Stimulated activated naive CD4-positive, alpha-beta T cell (primary cell): ENCODE data around the gene TOR1B.
A peak's percentile ranks its signal among the peaks of the same experiment; 100 is the strongest.
"Not testable (repeated sequence)": the region's sequence is repeated elsewhere in the genome, so short reads cannot be mapped to it uniquely, and the experiment has no call there.

Source experiments
- DNase-seq, 6 experiments: peaks; one replicate each; lab custom pipeline; 2025; lab: John Stamatoyannopoulos, UW

TOR1B gene, protein sequence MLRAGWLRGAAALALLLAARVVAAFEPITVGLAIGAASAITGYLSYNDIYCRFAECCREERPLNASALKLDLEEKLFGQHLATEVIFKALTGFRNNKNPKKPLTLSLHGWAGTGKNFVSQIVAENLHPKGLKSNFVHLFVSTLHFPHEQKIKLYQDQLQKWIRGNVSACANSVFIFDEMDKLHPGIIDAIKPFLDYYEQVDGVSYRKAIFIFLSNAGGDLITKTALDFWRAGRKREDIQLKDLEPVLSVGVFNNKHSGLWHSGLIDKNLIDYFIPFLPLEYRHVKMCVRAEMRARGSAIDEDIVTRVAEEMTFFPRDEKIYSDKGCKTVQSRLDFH

GRCh38 chr9:129802833-129803675 is at the start of gene TOR1B:
TSS of gene TOR1B (plus strand) at chr9:129803184. CDS start at chr9:129803213, 29 bp downstream.
- DNase-seq: peak; percentile 88 to 96 (median 93)

DNA sequence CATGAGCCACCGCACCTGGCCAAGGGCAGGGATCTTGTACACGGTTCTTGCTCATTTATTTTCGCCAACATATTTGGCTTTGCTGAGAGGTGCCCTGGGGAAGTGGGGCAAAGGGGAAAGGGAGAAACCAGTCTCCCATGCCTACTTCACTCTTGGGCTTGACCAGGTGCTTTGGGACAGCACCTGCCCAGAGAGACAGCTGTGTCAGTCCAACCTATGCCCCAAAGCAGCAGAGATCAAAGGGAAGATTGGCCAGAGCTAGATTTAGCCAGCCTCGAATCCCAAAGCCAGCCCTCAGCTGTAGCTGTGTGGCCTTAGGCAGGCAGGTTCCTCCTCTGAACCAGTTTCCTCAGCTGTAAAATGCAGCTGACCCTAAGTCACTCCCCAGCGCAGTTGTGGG is 47.8 kb upstream of the TOR1B start:
- no peak for DNase-seq

DNA sequence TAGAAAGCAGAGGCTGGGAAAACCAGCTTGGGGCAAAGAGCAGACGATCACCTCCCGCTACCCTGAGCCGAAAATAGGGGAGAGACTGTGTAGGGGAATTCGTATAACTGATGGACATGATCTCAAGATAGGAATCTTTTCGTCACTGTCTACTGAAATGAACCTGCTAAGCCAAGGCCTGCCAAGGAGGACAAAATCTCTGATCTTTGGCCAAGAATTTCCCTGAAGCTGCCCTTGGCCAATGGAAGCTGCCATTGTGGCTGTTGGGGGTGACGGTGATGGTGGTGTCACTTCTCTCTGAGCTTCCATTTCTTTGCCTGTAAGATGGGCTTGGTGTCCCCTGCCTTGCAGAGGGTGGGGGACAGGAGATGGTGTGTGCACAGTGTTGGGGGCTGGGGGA is 46.8 kb upstream of the TOR1B start:
- no peak for DNase-seq

GRCh38 chr9:129757045-129757444 is 45.9 kb upstream of the TOR1B start:
- DNase-seq: no peak

GRCh38 chr9:129759319-129759718 is 43.7 kb upstream of the TOR1B start:
- DNase-seq: no peak

GRCh38 chr9:129759804-129760502 is 43.0 kb upstream of the TOR1B start:
- DNase-seq: no peak

GRCh38 chr9:129760784-129761183 is 42.2 kb upstream of the TOR1B start:
- DNase-seq: not testable (repeated sequence)

- no peak for DNase-seq
Observed at GRCh38 chr9:129761293-129761900, 41.6 kb upstream of the TOR1B start.

DNA sequence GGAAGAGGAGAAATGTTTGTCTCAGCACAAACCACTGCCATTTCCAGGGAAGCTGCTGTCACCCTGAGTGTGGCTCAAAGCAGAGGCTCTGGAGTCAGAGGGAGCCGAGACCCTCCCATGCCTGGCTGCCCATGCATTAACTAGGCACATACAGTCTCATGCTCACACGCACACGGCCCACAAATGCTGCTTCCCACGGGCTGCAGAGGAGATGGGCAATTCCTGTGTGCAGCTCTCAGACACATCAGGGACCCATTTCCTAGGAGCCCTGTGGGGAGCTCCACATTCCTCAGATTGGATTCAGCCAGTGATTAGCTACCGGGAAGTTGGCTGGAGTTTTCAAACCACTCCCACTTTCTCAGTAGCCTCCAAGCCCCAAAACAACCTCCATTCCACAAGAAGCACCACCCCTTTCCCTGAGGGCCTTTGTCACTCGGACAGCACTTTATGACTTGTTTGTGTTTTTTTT is 41.0 kb upstream of the TOR1B start:
- DNase-seq: no peak

- not testable (repeated sequence) for DNase-seq
Observed at GRCh38 chr9:129762370-129762984, 40.5 kb upstream of the TOR1B start.

GRCh38 chr9:129762985-129763926 is 39.7 kb upstream of the TOR1B start:
- no peak for DNase-seq

GRCh38 chr9:129765764-129766317 is 37.1 kb upstream of the TOR1B start:
- DNase-seq: no peak

- DNase-seq: no peak
Observed at GRCh38 chr9:129768486-129768885, 34.5 kb upstream of the TOR1B start.

DNA sequence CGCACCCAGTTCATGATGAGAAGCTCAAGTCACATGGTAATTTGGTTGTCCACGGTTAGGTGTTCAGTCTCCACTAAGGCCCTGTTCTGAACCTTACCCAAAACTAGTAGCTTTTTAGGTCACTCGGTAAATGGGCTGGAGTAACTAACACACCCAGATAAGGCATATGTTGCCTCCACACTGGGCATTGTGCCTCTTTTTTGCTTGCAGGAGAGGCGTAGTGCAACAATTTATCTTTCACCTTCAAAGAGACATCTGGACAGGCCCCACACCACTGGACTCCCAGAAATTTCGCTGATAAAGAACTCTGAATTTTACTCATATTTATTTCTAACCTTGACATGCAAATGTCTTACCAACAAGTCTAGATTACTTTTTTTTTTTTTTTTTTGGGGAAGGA is 33.3 kb upstream of the TOR1B start:
- no peak for DNase-seq

GRCh38 chr9:129770741-129771140 is 32.2 kb upstream of the TOR1B start:
- no peak for DNase-seq

DNA sequence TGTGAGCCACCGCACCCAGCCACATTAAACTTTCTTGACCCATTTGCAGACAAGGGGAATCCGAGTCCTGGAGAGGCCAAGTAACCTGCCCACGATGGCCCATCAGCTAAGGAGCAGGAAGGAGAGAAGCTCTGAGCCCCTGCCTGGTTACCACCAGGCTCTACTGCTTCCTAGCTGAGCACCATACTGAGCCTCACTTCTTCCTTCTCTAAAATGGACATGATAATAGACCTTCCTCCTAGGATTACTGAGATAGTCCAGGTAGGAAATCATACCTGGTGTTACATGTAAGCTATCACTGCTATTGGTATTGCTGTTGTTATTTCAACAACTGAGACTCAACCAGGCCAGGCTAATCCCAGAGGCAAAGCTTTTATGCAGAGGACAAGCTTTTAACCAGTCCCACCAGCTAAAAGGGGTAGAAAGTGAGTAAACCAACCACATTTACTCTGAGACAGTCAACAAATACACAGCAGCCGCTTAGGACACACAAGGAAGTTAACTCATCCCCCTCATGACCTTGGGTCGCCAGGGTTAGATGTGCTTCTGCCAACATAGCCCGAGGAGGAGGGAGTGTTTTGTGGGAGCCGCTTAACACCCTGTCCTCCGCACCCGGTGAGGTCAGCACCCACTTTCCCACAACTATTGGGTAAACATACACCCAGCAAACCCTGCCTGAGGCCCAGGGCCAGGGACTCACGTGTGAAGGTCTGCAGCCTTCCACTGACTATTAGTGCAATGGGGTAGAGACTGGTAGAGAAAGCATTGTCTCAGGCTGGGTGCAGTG is 29.5 kb upstream of the TOR1B start:
- no peak for DNase-seq

- DNase-seq: no peak
Observed at GRCh38 chr9:129774791-129775447, 28.1 kb upstream of the TOR1B start.

GRCh38 chr9:129775448-129775798 is 27.6 kb upstream of the TOR1B start:
- no peak for DNase-seq

GRCh38 chr9:129776096-129776495 is 26.9 kb upstream of the TOR1B start:
- DNase-seq: not testable (repeated sequence)
